Endodermal cell (in vitro differentiated cells): ENCODE data around the gene CMTM3. TPM values are rescaled to one million over a fixed set of nuclear protein-coding genes. Genes with fewer than 3 reads are reported as not detected.

Experiments
- DNase-seq: peaks from one replicate; pipeline ENCODE4 v3.0.0-alpha.2; 2017
- H3K27ac ChIP-seq: 2 replicates; pipeline ENCODE4 v1.5.1; 2013; ENCODE audit warnings: mild to moderate bottlenecking, low read depth, low read length, moderate library complexity
- H3K27me3 ChIP-seq: 2 replicates; pipeline ENCODE4 v1.6.1; 2013; ENCODE audit warnings: mild to moderate bottlenecking, low read length, moderate library complexity; ENCODE audit not compliant: insufficient read depth, control insufficient read depth, poor library complexity, severe bottlenecking
- H3K36me3 ChIP-seq: 2 replicates; pipeline ENCODE4 v1.7.0; 2013; ENCODE audit warnings: mild to moderate bottlenecking, low read length, moderate library complexity; ENCODE audit not compliant: control insufficient read depth, insufficient read depth
- H3K4me1 ChIP-seq: one replicate; pipeline ENCODE4 v1.7.0; 2013; ENCODE audit warnings: low read length; ENCODE audit not compliant: control insufficient read depth, insufficient read depth
- H3K4me3 ChIP-seq: 2 replicates; pipeline ENCODE4 v1.5.1; 2013; ENCODE audit warnings: mild to moderate bottlenecking, low read length, moderate library complexity
- H3K9ac ChIP-seq: 2 replicates; pipeline ENCODE4 v1.6.1; 2013; ENCODE audit warnings: mild to moderate bottlenecking, low read length, moderate library complexity; ENCODE audit not compliant: poor library complexity, severe bottlenecking; ENCODE audit errors: extremely low read depth
- H3K9me3 ChIP-seq: 2 replicates; pipeline ENCODE4 v1.6.1; 2013; ENCODE audit warnings: mild to moderate bottlenecking, low read length, moderate library complexity; ENCODE audit not compliant: control insufficient read depth
- H3K27ac Mint-ChIP-seq: 2 replicates; pipeline ENCODE4 v1.8.0; 2020; ENCODE audit warnings: mixed read lengths
- H3K27me3 Mint-ChIP-seq: 2 replicates; pipeline ENCODE4 v1.8.0; 2021; ENCODE audit warnings: mild to moderate bottlenecking, mixed read lengths; ENCODE audit not compliant: insufficient read depth
- H3K36me3 Mint-ChIP-seq: 2 replicates; pipeline ENCODE4 v1.8.0; 2020; ENCODE audit warnings: low read depth, mixed read lengths
- H3K4me1 Mint-ChIP-seq: 2 replicates; pipeline ENCODE4 v1.8.0; 2020; ENCODE audit warnings: mixed read lengths
- H3K4me3 Mint-ChIP-seq: 2 replicates; pipeline ENCODE4 v1.8.0; 2020; ENCODE audit warnings: mild to moderate bottlenecking, moderate library complexity, mixed read lengths
- H3K9me3 Mint-ChIP-seq: 2 replicates; pipeline ENCODE4 v1.8.0; 2020; ENCODE audit warnings: mild to moderate bottlenecking, mixed read lengths
- CTCF ChIP-seq: fragments of 200-600 bp; sonication (generic); conservative IDR thresholded peaks from 2 replicates; pipeline ENCODE4 v1.5.0; 2021; ENCODE audit warnings: antibody characterized with exemption, mild to moderate bottlenecking
- WGBS, 2 experiments: methylation state at CpG; one replicate each; pipeline versions ENCODE4 v1.1.5 to v1.1.7; 2013; ENCODE audit warnings: missing lambda C conversion rate in 2 of 2, mixed read lengths in 1 of 2; ENCODE audit not compliant: insufficient coverage in 1 of 2, insufficient read length in 1 of 2; 5-methylcytosine and 5-hydroxymethylcytosine counted together
- total RNA-seq, 2 donors: library from RNA; stranded (reverse); fragmentation: NEBNext Ultra II Directional in 1 of 2; extraction: Animal tissue kit (Norgen Biotek cat#: 25700) in 1 of 2; gene quantifications; 2 replicates in 1 of 2; 3 replicates in 1 of 2; pipeline ENCODE4 v1.2.1, GENCODE V29; 2021

The CMTM3 gene
- total RNA-seq, 2 donors from 2014 or later: 44.2 to 48.5 TPM

- no peak overlapping the region for H3K4me3 ChIP-seq
- WGBS, 2 experiments: 78 to 87% methylated on average over 4 to 6 of the region's 6 CpGs
- H3K4me3 Mint-ChIP-seq: no peak overlapping the region
- no peaks in the 10 kb centered on the region for H3K27me3 ChIP-seq
- H3K27ac Mint-ChIP-seq: no peak overlapping the region
- H3K27ac ChIP-seq: no peak overlapping the region
- peaks cover 13% of the 10 kb centered on the region for H3K4me1 Mint-ChIP-seq
- no peaks in the 10 kb centered on the region for H3K27me3 Mint-ChIP-seq
- no peaks in the 10 kb centered on the region for H3K9me3 ChIP-seq
- H3K9ac ChIP-seq: no peak overlapping the region
- peaks cover 34% of the 10 kb centered on the region for H3K36me3 Mint-ChIP-seq
- DNase-seq: no peak
- TF ChIP-seq CTCF: no peak
- peaks cover 33% of the 10 kb centered on the region for H3K36me3 ChIP-seq
- H3K4me1 ChIP-seq: peaks cover 2% of the 10 kb centered on the region
- H3K9me3 Mint-ChIP-seq: no peaks in the 10 kb centered on the region
Measured at GRCh38 chr16:66635406-66635805, 30.9 kb downstream of the CMTM3 start.

- Histone ChIP-seq H3K4me3 (no peak overlapping the region), H3K9ac (no peak overlapping the region), H3K9me3 (no peaks in the 10 kb centered on the region), H3K27me3 (no peaks in the 10 kb centered on the region), H3K27ac (no peak overlapping the region), H3K4me1 (peaks cover 2% of the 10 kb centered on the region), H3K36me3 (peaks cover 33% of the 10 kb centered on the region)
- Mint-ChIP-seq H3K4me3 (no peak overlapping the region), H3K9me3 (no peaks in the 10 kb centered on the region), H3K4me1 (peaks cover 13% of the 10 kb centered on the region), H3K36me3 (peaks cover 34% of the 10 kb centered on the region), H3K27ac (no peak overlapping the region), H3K27me3 (no peaks in the 10 kb centered on the region)
- no peak for TF ChIP-seq CTCF
- DNase-seq: no peak
- WGBS, 2 experiments: 94 to 96% methylated on average over 5 of the region's 5 CpGs
Measured at GRCh38 chr16:66636199-66636598, 31.7 kb downstream of the CMTM3 start.

- peaks cover 13% of the 10 kb centered on the region for H3K4me1 Mint-ChIP-seq
- no peaks in the 10 kb centered on the region for H3K9me3 ChIP-seq
- no peak for DNase-seq
- H3K27ac ChIP-seq: no peak overlapping the region
- H3K4me3 ChIP-seq: no peak overlapping the region
- H3K9me3 Mint-ChIP-seq: no peaks in the 10 kb centered on the region
- H3K27me3 Mint-ChIP-seq: no peaks in the 10 kb centered on the region
- TF ChIP-seq CTCF: no peak
- no peak overlapping the region for H3K4me3 Mint-ChIP-seq
- no peaks in the 10 kb centered on the region for H3K27me3 ChIP-seq
- H3K36me3 ChIP-seq: peaks cover 24% of the 10 kb centered on the region
- H3K9ac ChIP-seq: no peak overlapping the region
- 93 to 100% methylated on average over 2 to 3 of the region's 3 CpGs for WGBS, 2 experiments
- H3K36me3 Mint-ChIP-seq: peaks cover 23% of the 10 kb centered on the region
- peaks cover 2% of the 10 kb centered on the region for H3K4me1 ChIP-seq
- H3K27ac Mint-ChIP-seq: no peak overlapping the region
Measured at GRCh38 chr16:66637806-66638205, 33.3 kb downstream of the CMTM3 start.
